ENCODE results near the gene CRTAP. TPM values are rescaled to one million over a fixed set of nuclear protein-coding genes. Genes with fewer than 3 reads are reported as not detected.

CRTAP gene
- total and polyA plus RNA-seq, 2 donors from 2014 or later, result 122 to 192 TPM

DNA sequence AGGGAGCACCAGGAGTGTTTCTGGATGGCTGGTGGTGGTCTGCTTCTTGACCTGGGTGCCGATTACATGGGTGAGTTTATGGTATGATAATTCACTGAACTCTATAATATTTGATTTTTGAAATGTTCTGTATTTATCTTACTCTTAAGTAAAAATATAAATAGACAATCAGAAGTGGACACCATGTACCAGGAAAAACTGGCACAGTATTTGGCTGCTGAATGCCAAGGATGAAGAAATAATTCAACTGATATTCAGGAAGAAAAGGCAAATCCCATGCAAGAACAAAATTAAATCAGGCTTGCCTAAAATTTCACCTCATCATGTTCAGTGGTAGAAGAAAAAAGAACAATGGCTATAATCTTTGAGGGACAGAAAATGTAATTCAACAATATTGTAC lies 51.6 kb downstream of the CRTAP start:
- no peak overlapping the region for H3K27ac ChIP-seq (ENCODE audit: low read depth in 2 of 2, low read length in 2 of 2)
- DNase-seq (no peak), FAIRE-seq (no peak)
- intact Hi-C loops (cut with DNase I), result no loop called here
- H3K27me3 ChIP-seq (ENCODE audit: control insufficient read depth, insufficient read depth, low read length), result no peaks in the 10 kb centered on the region
- H3K9ac ChIP-seq (ENCODE audit: low read length in 3 of 3), result no peak overlapping the region
- no peaks in the 10 kb centered on the region for H3K36me3 ChIP-seq (ENCODE audit: control insufficient read depth in 2 of 3, insufficient read depth in 3 of 3, low read length in 3 of 3)
- no peaks in the 10 kb centered on the region for H3K4me1 ChIP-seq (ENCODE audit: control insufficient read depth in 2 of 3, insufficient read depth in 2 of 3, low read depth in 1 of 3, low read length in 3 of 3)
- H3K4me3 ChIP-seq (ENCODE audit: low read length in 3 of 3), result no peak overlapping the region
- no peaks in the 10 kb centered on the region for H3K9me3 ChIP-seq (ENCODE audit: control insufficient read depth in 2 of 3, insufficient read depth in 1 of 3, low read length in 3 of 3)
- TF ChIP-seq, protein P1, sequence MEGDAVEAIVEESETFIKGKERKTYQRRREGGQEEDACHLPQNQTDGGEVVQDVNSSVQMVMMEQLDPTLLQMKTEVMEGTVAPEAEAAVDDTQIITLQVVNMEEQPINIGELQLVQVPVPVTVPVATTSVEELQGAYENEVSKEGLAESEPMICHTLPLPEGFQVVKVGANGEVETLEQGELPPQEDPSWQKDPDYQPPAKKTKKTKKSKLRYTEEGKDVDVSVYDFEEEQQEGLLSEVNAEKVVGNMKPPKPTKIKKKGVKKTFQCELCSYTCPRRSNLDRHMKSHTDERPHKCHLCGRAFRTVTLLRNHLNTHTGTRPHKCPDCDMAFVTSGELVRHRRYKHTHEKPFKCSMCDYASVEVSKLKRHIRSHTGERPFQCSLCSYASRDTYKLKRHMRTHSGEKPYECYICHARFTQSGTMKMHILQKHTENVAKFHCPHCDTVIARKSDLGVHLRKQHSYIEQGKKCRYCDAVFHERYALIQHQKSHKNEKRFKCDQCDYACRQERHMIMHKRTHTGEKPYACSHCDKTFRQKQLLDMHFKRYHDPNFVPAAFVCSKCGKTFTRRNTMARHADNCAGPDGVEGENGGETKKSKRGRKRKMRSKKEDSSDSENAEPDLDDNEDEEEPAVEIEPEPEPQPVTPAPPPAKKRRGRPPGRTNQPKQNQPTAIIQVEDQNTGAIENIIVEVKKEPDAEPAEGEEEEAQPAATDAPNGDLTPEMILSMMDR (IDR thresholded peaks at IDR 0.05; ENCODE audit: borderline replicate concordance, extremely low read depth, insufficient read depth), result no peak

DNA sequence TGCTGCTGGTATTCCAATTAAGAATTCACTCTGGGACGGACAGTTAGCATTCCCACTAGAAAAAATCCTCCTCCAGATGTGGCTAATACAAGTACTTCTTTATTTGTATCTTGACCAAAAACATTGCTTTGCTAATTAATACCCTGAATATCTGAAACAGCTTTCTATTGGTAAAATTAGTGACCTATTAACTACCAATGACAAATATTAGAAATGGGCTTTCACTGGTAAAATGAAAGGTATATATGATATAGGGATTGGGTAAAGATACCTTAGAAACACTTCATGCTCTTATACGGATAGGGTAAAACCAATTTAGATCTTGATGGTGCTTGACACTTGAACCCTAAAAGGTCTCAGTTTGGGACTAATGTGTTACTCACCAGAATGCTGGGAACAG lies 52.3 kb downstream of the CRTAP start:
- TF ChIP-seq, protein P1 (IDR thresholded peaks at IDR 0.05; ENCODE audit: borderline replicate concordance, extremely low read depth, insufficient read depth), result no peak
- Histone ChIP-seq H3K4me3 (ENCODE audit: low read length in 3 of 3) (no peak overlapping the region), H3K9me3 (ENCODE audit: control insufficient read depth in 2 of 3, insufficient read depth in 1 of 3, low read length in 3 of 3) (no peaks in the 10 kb centered on the region), H3K4me1 (ENCODE audit: control insufficient read depth in 2 of 3, insufficient read depth in 2 of 3, low read depth in 1 of 3, low read length in 3 of 3) (no peaks in the 10 kb centered on the region), H3K36me3 (ENCODE audit: control insufficient read depth in 2 of 3, insufficient read depth in 3 of 3, low read length in 3 of 3) (no peaks in the 10 kb centered on the region), H3K27me3 (ENCODE audit: control insufficient read depth, insufficient read depth, low read length) (no peaks in the 10 kb centered on the region), H3K27ac (ENCODE audit: low read depth in 2 of 2, low read length in 2 of 2) (no peak overlapping the region), H3K9ac (ENCODE audit: low read length in 3 of 3) (no peak overlapping the region)
- intact Hi-C loops (cut with DNase I), result no loop called here
- FAIRE-seq (no peak), DNase-seq (no peak)

DNA sequence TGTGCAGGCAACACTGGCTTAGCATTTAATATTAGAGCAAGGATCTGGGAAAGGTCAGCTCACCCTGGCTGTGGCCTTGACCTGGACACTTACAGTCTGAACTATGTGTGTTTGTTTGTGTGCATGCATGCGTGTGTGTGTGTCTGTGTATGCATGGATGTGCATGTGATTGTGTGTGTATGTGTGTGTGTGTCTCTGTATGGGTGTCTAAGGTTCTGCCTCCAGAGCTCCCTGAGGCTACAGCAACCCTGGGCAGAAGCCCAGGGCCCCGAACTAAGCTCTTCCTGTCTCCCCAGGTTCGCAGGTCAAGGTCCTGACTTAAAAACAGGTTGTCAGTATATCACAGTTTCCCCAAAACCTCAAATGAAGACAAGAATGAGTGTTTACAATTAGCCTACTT lies 53.5 kb downstream of the CRTAP start:
- DNase-seq (no peak), FAIRE-seq (no peak)
- no peaks in the 10 kb centered on the region for H3K27me3 ChIP-seq (ENCODE audit: control insufficient read depth, insufficient read depth, low read length)
- no peaks in the 10 kb centered on the region for H3K9me3 ChIP-seq (ENCODE audit: control insufficient read depth in 2 of 3, insufficient read depth in 1 of 3, low read length in 3 of 3)
- H3K36me3 ChIP-seq (ENCODE audit: control insufficient read depth in 2 of 3, insufficient read depth in 3 of 3, low read length in 3 of 3), result no peaks in the 10 kb centered on the region
- no peak overlapping the region for H3K27ac ChIP-seq (ENCODE audit: low read depth in 2 of 2, low read length in 2 of 2)
- no peaks in the 10 kb centered on the region for H3K4me1 ChIP-seq (ENCODE audit: control insufficient read depth in 2 of 3, insufficient read depth in 2 of 3, low read depth in 1 of 3, low read length in 3 of 3)
- no peak overlapping the region for H3K4me3 ChIP-seq (ENCODE audit: low read length in 3 of 3)
- intact Hi-C loops (cut with DNase I), result no loop called here
- TF ChIP-seq, protein P1 (IDR thresholded peaks at IDR 0.05; ENCODE audit: borderline replicate concordance, extremely low read depth, insufficient read depth), result no peak
- H3K9ac ChIP-seq (ENCODE audit: low read length in 3 of 3), result no peak overlapping the region

DNA sequence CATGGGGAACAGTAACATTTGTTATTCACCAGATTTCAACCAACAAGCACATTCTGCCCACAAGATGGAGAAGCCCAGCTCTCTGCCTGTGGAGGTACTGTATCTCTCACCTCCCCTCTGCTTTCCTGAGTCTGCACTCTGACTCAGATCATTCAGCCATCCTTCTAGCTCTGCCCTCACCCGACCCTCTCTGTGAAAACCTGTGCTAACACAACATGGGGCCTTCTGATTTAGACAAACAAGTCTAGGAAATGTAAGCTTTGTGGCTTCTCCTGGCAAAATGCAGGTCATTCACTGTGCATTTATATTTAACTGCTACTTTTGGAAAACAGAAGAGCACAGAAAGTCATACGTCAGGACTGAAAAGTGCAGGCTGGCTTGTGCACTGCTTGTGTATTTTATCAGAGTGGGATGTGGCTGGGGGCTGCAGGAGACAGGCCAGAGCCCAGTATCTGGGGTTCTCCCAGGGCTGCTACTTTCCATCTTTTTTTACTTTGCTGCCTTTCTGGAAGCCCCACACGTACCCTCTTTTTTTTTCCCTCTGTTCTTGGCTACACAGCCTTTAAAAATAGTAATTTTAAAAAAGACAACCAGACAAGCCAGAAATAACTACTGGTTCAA lies 54.0 kb downstream of the CRTAP start:
- no peak overlapping the region for H3K27ac ChIP-seq (ENCODE audit: low read depth in 2 of 2, low read length in 2 of 2)
- H3K4me1 ChIP-seq (ENCODE audit: control insufficient read depth in 2 of 3, insufficient read depth in 2 of 3, low read depth in 1 of 3, low read length in 3 of 3), result no peaks in the 10 kb centered on the region
- no peaks in the 10 kb centered on the region for H3K27me3 ChIP-seq (ENCODE audit: control insufficient read depth, insufficient read depth, low read length)
- H3K36me3 ChIP-seq (ENCODE audit: control insufficient read depth in 2 of 3, insufficient read depth in 3 of 3, low read length in 3 of 3), result no peaks in the 10 kb centered on the region
- H3K9me3 ChIP-seq (ENCODE audit: control insufficient read depth in 2 of 3, insufficient read depth in 1 of 3, low read length in 3 of 3), result no peaks in the 10 kb centered on the region
- FAIRE-seq (no peak), DNase-seq (no peak)
- H3K9ac ChIP-seq (ENCODE audit: low read length in 3 of 3), result no peak overlapping the region
- TF ChIP-seq, protein P1 (IDR thresholded peaks at IDR 0.05; ENCODE audit: borderline replicate concordance, extremely low read depth, insufficient read depth), result no peak
- H3K4me3 ChIP-seq (ENCODE audit: low read length in 3 of 3), result no peak overlapping the region
- intact Hi-C loops (cut with DNase I), result no loop called here

Measured in kidney (tissue), 14 donors.